Fibroblast of the aortic adventitia (primary cell): Measurements from ENCODE around the gene LRRC58. TPM values are rescaled to one million over a fixed set of nuclear protein-coding genes. Genes with fewer than 3 reads are reported as not detected.
"Not testable (repeated sequence)": the region's sequence is repeated elsewhere in the genome, so short reads cannot be mapped to it uniquely, and the experiment has no call there.

ENCODE experiments used
- DNase-seq: peaks from one replicate; pipeline ENCODE4 v3.0.0-alpha.2; 2010; ENCODE audit warnings: low read depth
- H3K4me3 ChIP-seq: 2 replicates; pipeline ENCODE4 v1.5.1; 2011; ENCODE audit warnings: low read depth, mild to moderate bottlenecking, control low read depth, low read length, moderate library complexity
- CTCF ChIP-seq: IDR thresholded peaks from 2 replicates; pipeline ENCODE4 v1.5.1; 2011; ENCODE audit warnings: mild to moderate bottlenecking, low read length, control low read depth, inconsistent platforms; ENCODE audit not compliant: insufficient read depth
- total RNA-seq: library from RNA; depleted of rRNA; stranded (reverse); fragments of >200 nt; gene quantifications from 2 replicates; pipeline ENCODE4 v1.2.3, GENCODE V29; 2012; ENCODE audit warnings: low replicate concordance

LRRC58 gene
- total RNA-seq, 1 donor, result 56.1 TPM

GRCh38 chr3:120298996-120299395 is 50.2 kb downstream of the LRRC58 start:
- no peak for DNase-seq
- TF ChIP-seq CTCF, result no peak
- no peak overlapping the region for H3K4me3 ChIP-seq

- DNase-seq, result peak; percentile 73
- H3K4me3 ChIP-seq, result not testable (repeated sequence)
Measured at GRCh38 chr3:120291552-120291951, 57.6 kb downstream of the LRRC58 start.

GRCh38 chr3:120289636-120290035 is 59.5 kb downstream of the LRRC58 start:
- TF ChIP-seq CTCF, result no peak
- no peak overlapping the region for H3K4me3 ChIP-seq
- no peak for DNase-seq

GRCh38 chr3:120286465-120286864 is 62.7 kb downstream of the LRRC58 start:
- no peak for TF ChIP-seq CTCF
- H3K4me3 ChIP-seq, result no peak overlapping the region
- peak; percentile 51 for DNase-seq

- TF ChIP-seq CTCF, result no peak
- peak overlapping the region; percentile 60 for H3K4me3 ChIP-seq
- DNase-seq, result no peak
Measured at GRCh38 chr3:120285508-120285841, 63.7 kb downstream of the LRRC58 start.

GRCh38 chr3:120284747-120285507 is 64.2 kb downstream of the LRRC58 start, which contains the start of gene GPR156:
TSS of gene GPR156 (minus strand) at chr3:120285222. CDS start at chr3:120244098, 41,124 bp downstream.
- no peak for TF ChIP-seq CTCF
- DNase-seq, result no peak
- peak within 1 kb of the TSS; percentile 60 for H3K4me3 ChIP-seq

GRCh38 chr3:120281261-120281660 is 67.9 kb downstream of the LRRC58 start:
- no peak for DNase-seq
- TF ChIP-seq CTCF, result no peak

More at GRCh38 chr3:120281261-120281660, 67.9 kb downstream of the LRRC58 start:
- H3K4me3 ChIP-seq, result no peak overlapping the region
